K562 (cell line): ENCODE measurements around the gene PLEKHA8. TPM values are rescaled to one million over a fixed set of nuclear protein-coding genes. Genes with fewer than 3 reads are reported as not detected.

Source experiments
- BMI1 ChIP-seq: fragments of 150-350 bp; IDR thresholded peaks from 2 replicates; pipeline ENCODE4 v1.6.1; 2014; ENCODE audit warnings: low read length
- CCAR2 ChIP-seq: fragments of 200-400 bp; formaldehyde crosslinking; IDR thresholded peaks from 2 replicates; pipeline ENCODE4 v1.6.1; 2017; ENCODE audit warnings: mild to moderate bottlenecking, low read depth, low read length
- CEBPB ChIP-seq: fragments of 450-650 bp; IDR thresholded peaks from 2 replicates; pipeline ENCODE4 v1.6.1; 2016; ENCODE audit warnings: missing genetic modification characterization, missing compliant biosample characterization
- EGR1 ChIP-seq: fragments of 450-650 bp; conservative IDR thresholded peaks from 2 replicates; pipeline ENCODE4 v1.6.1; 2017; ENCODE audit warnings: mild to moderate bottlenecking
- ELF2 ChIP-seq: fragments of 250-450 bp; sonication (Bioruptor Pico); IDR thresholded peaks from 2 replicates; pipeline ENCODE4 v1.5.0; 2021; ENCODE audit warnings: mild to moderate bottlenecking
- POLR3G ChIP-seq: IDR thresholded peaks from 2 replicates; pipeline ENCODE4 v1.6.1; 2011; ENCODE audit not compliant: insufficient read length, insufficient replicate concordance; ENCODE audit errors: extremely low read depth
- SMAD1 ChIP-seq: fragments of 150-350 bp; IDR thresholded peaks from 2 replicates; pipeline ENCODE4 v1.6.1; 2014; ENCODE audit warnings: low read length, low read depth; ENCODE audit not compliant: partially characterized antibody
- polyA plus RNA-seq, 8 experiments: library from polyadenylated mRNA; depleted of rRNA in 4 of 8; stranded (reverse) in 5 of 8; unstranded in 3 of 8; fragments of >200 nt; fragmentation: Nextera tagmentation in 2 of 8; fragmentation: Illumina TruSeq in 1 of 8; extraction: Ambion mirVana in 2 of 8; extraction: Trizol in 1 of 8; gene quantifications; 2 replicates each; pipeline versions ENCODE4 v1.2.1 to v1.2.3, GENCODE V29; 2011 to 2014; ENCODE audit warnings: inconsistent platforms in 1 of 8, missing spikeins in 1 of 8
- total RNA-seq, 7 experiments: library from RNA; depleted of rRNA in 6 of 7; stranded (reverse); fragments of >200 nt in 6 of 7; fragmentation: Illumina TruSeq in 2 of 7; extraction: Trizol in 2 of 7; gene quantifications; 2 replicates each; pipeline versions ENCODE4 v1.2.1 to v1.2.3, GENCODE V29; 2011 to 2021; ENCODE audit warnings: low replicate concordance in 1 of 7
- TF ChIP-seq, protein P1 (sequence below), 2 experiments: fragments of 450-650 bp; formaldehyde crosslinking in 1 of 2; IDR thresholded peaks; 2 replicates each; pipeline versions ENCODE4 v1.4.0 to v1.6.1; 2014 to 2020; ENCODE audit warnings: mild to moderate bottlenecking in 2 of 2, borderline replicate concordance in 1 of 2, low read depth in 1 of 2
- TF ChIP-seq, protein P2 (sequence below): IDR thresholded peaks from 2 replicates; pipeline ENCODE4 v1.6.1; 2011; ENCODE audit warnings: borderline replicate concordance, low read depth, mild to moderate bottlenecking, moderate library complexity, low read length; ENCODE audit not compliant: insufficient read depth, poor library complexity, severe bottlenecking

The PLEKHA8 gene
- total and polyA plus RNA-seq, 9 of the 15 experiments (the other 6 are each of a cell fraction or from before 2014, with no cell fraction given) = 3.2 to 16.3 (median 11.8) TPM

DNA sequence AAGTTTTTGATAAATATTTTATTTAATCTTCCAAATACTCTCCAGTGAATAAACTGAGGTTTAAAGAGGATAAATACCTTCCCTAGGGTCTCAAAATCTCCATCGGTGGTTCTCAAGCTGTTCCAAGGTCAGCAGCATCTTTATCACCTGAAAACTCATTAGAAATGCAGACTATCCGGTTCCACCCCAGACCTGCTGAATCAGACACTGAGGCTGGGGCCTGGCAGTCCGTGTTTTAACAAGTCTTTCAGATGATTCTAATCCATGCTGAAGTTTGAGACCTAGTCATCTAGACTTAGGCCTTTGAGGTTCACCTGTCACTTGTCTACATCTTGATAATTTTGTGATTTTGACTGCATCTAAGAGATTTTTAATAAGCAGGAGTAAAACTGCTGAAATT, 37.5 kb downstream of the PLEKHA8 start (continued):
- TF ChIP-seq, protein P1, sequence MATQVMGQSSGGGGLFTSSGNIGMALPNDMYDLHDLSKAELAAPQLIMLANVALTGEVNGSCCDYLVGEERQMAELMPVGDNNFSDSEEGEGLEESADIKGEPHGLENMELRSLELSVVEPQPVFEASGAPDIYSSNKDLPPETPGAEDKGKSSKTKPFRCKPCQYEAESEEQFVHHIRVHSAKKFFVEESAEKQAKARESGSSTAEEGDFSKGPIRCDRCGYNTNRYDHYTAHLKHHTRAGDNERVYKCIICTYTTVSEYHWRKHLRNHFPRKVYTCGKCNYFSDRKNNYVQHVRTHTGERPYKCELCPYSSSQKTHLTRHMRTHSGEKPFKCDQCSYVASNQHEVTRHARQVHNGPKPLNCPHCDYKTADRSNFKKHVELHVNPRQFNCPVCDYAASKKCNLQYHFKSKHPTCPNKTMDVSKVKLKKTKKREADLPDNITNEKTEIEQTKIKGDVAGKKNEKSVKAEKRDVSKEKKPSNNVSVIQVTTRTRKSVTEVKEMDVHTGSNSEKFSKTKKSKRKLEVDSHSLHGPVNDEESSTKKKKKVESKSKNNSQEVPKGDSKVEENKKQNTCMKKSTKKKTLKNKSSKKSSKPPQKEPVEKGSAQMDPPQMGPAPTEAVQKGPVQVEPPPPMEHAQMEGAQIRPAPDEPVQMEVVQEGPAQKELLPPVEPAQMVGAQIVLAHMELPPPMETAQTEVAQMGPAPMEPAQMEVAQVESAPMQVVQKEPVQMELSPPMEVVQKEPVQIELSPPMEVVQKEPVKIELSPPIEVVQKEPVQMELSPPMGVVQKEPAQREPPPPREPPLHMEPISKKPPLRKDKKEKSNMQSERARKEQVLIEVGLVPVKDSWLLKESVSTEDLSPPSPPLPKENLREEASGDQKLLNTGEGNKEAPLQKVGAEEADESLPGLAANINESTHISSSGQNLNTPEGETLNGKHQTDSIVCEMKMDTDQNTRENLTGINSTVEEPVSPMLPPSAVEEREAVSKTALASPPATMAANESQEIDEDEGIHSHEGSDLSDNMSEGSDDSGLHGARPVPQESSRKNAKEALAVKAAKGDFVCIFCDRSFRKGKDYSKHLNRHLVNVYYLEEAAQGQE (IDR thresholded peaks at IDR 0.05; ENCODE audit: borderline replicate concordance) = no peak
- TF ChIP-seq, protein P1 (CRISPR knock-in tag; IDR thresholded peaks at IDR 0.05; ENCODE audit: low read depth) = no peak
- TF ChIP-seq, protein P2, sequence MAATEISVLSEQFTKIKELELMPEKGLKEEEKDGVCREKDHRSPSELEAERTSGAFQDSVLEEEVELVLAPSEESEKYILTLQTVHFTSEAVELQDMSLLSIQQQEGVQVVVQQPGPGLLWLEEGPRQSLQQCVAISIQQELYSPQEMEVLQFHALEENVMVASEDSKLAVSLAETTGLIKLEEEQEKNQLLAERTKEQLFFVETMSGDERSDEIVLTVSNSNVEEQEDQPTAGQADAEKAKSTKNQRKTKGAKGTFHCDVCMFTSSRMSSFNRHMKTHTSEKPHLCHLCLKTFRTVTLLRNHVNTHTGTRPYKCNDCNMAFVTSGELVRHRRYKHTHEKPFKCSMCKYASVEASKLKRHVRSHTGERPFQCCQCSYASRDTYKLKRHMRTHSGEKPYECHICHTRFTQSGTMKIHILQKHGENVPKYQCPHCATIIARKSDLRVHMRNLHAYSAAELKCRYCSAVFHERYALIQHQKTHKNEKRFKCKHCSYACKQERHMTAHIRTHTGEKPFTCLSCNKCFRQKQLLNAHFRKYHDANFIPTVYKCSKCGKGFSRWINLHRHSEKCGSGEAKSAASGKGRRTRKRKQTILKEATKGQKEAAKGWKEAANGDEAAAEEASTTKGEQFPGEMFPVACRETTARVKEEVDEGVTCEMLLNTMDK = no peak
- no peak for TF ChIP-seq BMI1
- TF ChIP-seq CCAR2 = no peak
- TF ChIP-seq POLR3G = no peak
- no peak for TF ChIP-seq CEBPB (tag)
- TF ChIP-seq ELF2 (CRISPR knock-in tag) = no peak
- TF ChIP-seq SMAD1 = no peak
- TF ChIP-seq EGR1 = no peak
